Karpas-422 (cell line): ENCODE results near the gene FBXL7. TPM values are rescaled to one million over a fixed set of nuclear protein-coding genes. Genes with fewer than 3 reads are reported as not detected.
"Not testable (repeated sequence)": the region's sequence is repeated elsewhere in the genome, so short reads cannot be mapped to it uniquely, and the experiment has no call there.

Experiments
- DNase-seq: peaks from one replicate; pipeline ENCODE4 v3.0.0-alpha.2; 2015
- H2AFZ ChIP-seq: fragments of 200-600 bp; sonication (generic); 2 replicates; pipeline ENCODE4 v1.6.1; 2014; ENCODE audit warnings: antibody characterized with exemption, low read length, mixed read lengths
- H3K27ac ChIP-seq: fragments of 200-600 bp; sonication (generic); 2 replicates; pipeline ENCODE4 v1.5.1; 2014; ENCODE audit warnings: mild to moderate bottlenecking, low read length, moderate library complexity
- H3K27me3 ChIP-seq: fragments of 200-600 bp; sonication (generic); 2 replicates; pipeline ENCODE4 v1.6.1; 2014; ENCODE audit warnings: low read length, mixed read lengths
- H3K36me3 ChIP-seq: fragments of 200-600 bp; sonication (generic); 2 replicates; pipeline ENCODE4 v1.6.1; 2014; ENCODE audit warnings: low read length, mixed read lengths; ENCODE audit not compliant: insufficient read depth
- H3K4me1 ChIP-seq: fragments of 200-600 bp; sonication (generic); 2 replicates; pipeline ENCODE4 v1.6.1; 2014; ENCODE audit warnings: mild to moderate bottlenecking, low read length, mixed read lengths
- H3K4me2 ChIP-seq: fragments of 200-600 bp; sonication (generic); 2 replicates; pipeline ENCODE4 v1.6.1; 2014; ENCODE audit warnings: low read length, low read depth, mild to moderate bottlenecking; ENCODE audit not compliant: poor library complexity, severe bottlenecking
- H3K4me3 ChIP-seq: fragments of 200-600 bp; sonication (generic); 2 replicates; pipeline ENCODE4 v1.5.1; 2014; ENCODE audit warnings: mild to moderate bottlenecking, antibody characterized with exemption, low read length, mixed read lengths
- H3K79me2 ChIP-seq: fragments of 200-600 bp; sonication (generic); 2 replicates; pipeline ENCODE4 v1.6.1; 2014; ENCODE audit warnings: mild to moderate bottlenecking, low read length, mixed read lengths
- H3K9ac ChIP-seq: fragments of 200-600 bp; sonication (generic); 2 replicates; pipeline ENCODE4 v1.6.0; 2014; ENCODE audit warnings: low read length
- H3K9me2 ChIP-seq: fragments of 200-600 bp; sonication (generic), shearing (Covaris generic); replicated peaks from 2 replicates; pipeline ENCODE4 v1.6.0; 2014; ENCODE audit warnings: mild to moderate bottlenecking, low read length, moderate library complexity; ENCODE audit not compliant: insufficient read depth
- H3K9me3 ChIP-seq: fragments of 300-700, 200-600 bp; sonication (generic); 2 replicates; pipeline ENCODE4 v1.6.1; 2014; ENCODE audit warnings: low read length, mixed read lengths
- H4K20me1 ChIP-seq: fragments of 200-600 bp; sonication (generic); 2 replicates; pipeline ENCODE4 v1.6.1; 2014; ENCODE audit warnings: mild to moderate bottlenecking, antibody characterized with exemption, low read length, low read depth; ENCODE audit not compliant: insufficient read depth
- total RNA-seq: library from RNA; depleted of rRNA; stranded (reverse); fragments of >200 nt; shearing (Covaris generic); gene quantifications from 2 replicates; pipeline ENCODE4 v1.2.3, GENCODE V29; 2014; ENCODE audit warnings: low replicate concordance

FBXL7 gene
- total RNA-seq, 1 experiment from 2014 or later, result not detected

GRCh38 chr5:15844871-15845270, 344.9 kb downstream of the FBXL7 start:
- Histone ChIP-seq H3K36me3 (no peaks in the 10 kb centered on the region), H3K27ac (no peak overlapping the region), H4K20me1 (no peaks in the 10 kb centered on the region), H3K9ac (no peak overlapping the region), H3K27me3 (no peaks in the 10 kb centered on the region), H3K4me1 (no peaks in the 10 kb centered on the region), H3K4me3 (no peak overlapping the region), H3K79me2 (no peaks in the 10 kb centered on the region), H3K9me2 (no peaks in the 10 kb centered on the region), H3K9me3 (peaks cover 25% of the 10 kb centered on the region), H3K4me2 (no peak overlapping the region), H2AFZ (no peak overlapping the region)
- no peak for DNase-seq

- H4K20me1 ChIP-seq, result no peaks in the 10 kb centered on the region
- H3K27me3 ChIP-seq, result no peaks in the 10 kb centered on the region
- DNase-seq, result no peak
- H3K79me2 ChIP-seq, result no peaks in the 10 kb centered on the region
- H3K4me3 ChIP-seq, result no peak overlapping the region
- H3K36me3 ChIP-seq, result no peaks in the 10 kb centered on the region
- no peak overlapping the region for H2AFZ ChIP-seq
- peaks cover 12% of the 10 kb centered on the region; the same call in 1 of the 2 replicates for H3K9me3 ChIP-seq
- no peak overlapping the region for H3K27ac ChIP-seq
- H3K4me2 ChIP-seq, result no peak overlapping the region
- no peaks in the 10 kb centered on the region for H3K4me1 ChIP-seq
- no peak overlapping the region for H3K9ac ChIP-seq
- no peaks in the 10 kb centered on the region for H3K9me2 ChIP-seq
Observed at GRCh38 chr5:15850536-15850935, 350.6 kb downstream of the FBXL7 start.

DNA sequence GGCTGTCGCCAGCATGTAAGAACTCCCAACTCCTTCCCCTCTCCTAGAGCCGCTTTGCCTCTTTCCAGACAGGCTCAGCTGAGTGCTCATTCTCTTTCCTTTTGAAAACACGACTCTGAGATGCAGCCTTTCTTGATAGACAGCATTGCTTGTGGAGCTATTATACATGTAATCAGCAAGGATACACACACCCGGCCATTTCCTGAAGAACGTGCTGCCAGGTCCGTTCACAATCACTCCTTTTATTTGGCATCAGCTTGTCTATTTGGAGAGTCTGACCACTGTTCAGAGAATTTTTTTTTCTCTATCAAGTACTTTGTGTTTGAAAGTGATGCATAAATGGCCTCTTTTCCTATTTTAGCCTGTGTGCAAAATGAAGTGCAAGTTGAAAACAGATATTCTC, 351.0 kb downstream of the FBXL7 start:
- DNase-seq, result no peak
- Histone ChIP-seq H3K27me3 (no peaks in the 10 kb centered on the region), H3K27ac (no peak overlapping the region), H3K36me3 (no peaks in the 10 kb centered on the region), H4K20me1 (no peaks in the 10 kb centered on the region), H3K9me2 (no peaks in the 10 kb centered on the region), H2AFZ (no peak overlapping the region), H3K4me2 (no peak overlapping the region), H3K9ac (no peak overlapping the region), H3K4me1 (no peaks in the 10 kb centered on the region), H3K9me3 (peaks cover 12% of the 10 kb centered on the region; the same call in 1 of the 2 replicates), H3K79me2 (no peaks in the 10 kb centered on the region), H3K4me3 (no peak overlapping the region)

DNA sequence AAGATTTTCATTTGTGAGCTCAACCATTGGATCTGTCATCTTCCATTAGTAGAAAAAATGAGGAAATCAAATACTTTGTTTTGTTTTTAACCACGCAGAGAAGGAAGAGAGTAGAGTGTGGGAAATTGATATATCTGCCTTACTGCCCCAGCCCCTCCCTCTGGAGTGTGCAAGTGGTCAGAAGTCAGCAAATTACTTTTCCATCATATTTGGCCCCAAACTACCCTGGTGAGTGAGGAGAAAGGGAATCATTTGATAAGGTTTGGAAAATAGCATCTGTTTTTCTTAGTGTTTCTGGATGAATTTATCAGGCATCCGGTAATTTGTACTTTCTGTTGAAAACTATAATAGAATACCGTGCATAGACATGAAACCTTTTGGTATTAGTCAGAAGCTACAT, 352.2 kb downstream of the FBXL7 start:
- Histone ChIP-seq H3K4me3 (no peak overlapping the region), H3K9me2 (no peaks in the 10 kb centered on the region), H3K27ac (no peak overlapping the region), H3K27me3 (no peaks in the 10 kb centered on the region), H3K4me1 (no peaks in the 10 kb centered on the region), H3K9ac (no peak overlapping the region), H3K79me2 (no peaks in the 10 kb centered on the region), H3K4me2 (no peak overlapping the region), H3K9me3 (peaks cover 12% of the 10 kb centered on the region; the same call in 1 of the 2 replicates), H4K20me1 (no peaks in the 10 kb centered on the region), H3K36me3 (no peaks in the 10 kb centered on the region), H2AFZ (no peak overlapping the region)
- DNase-seq, result no peak

DNA sequence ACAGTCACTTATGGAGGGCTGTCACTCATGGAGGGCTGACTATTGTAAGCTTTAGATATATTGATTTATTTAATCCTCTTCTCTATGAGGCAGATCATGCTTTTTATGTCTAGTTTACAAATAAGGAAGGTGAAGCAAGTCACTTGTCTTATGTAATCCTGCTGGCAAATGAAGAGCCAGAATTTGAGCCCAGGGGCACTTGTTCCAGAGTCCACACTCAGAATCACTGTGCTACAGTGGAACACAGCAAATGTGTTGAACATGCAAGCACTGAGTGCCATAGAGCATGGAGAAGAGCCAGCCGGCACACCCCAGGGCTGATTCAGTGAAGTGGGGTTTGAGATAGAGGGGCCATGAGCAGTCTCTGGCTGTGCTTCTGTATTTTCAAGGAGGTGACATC, 353.0 kb downstream of the FBXL7 start:
- Histone ChIP-seq H4K20me1 (no peaks in the 10 kb centered on the region), H3K4me1 (no peaks in the 10 kb centered on the region), H3K9me2 (no peaks in the 10 kb centered on the region), H3K9me3 (peaks cover 12% of the 10 kb centered on the region; the same call in 1 of the 2 replicates), H3K27ac (no peak overlapping the region), H3K4me2 (no peak overlapping the region), H3K79me2 (no peaks in the 10 kb centered on the region), H3K4me3 (no peak overlapping the region), H3K27me3 (no peaks in the 10 kb centered on the region), H3K9ac (no peak overlapping the region), H2AFZ (no peak overlapping the region), H3K36me3 (no peaks in the 10 kb centered on the region)
- DNase-seq, result no peak

- Histone ChIP-seq H2AFZ (no peak overlapping the region), H3K4me3 (no peak overlapping the region), H3K79me2 (no peaks in the 10 kb centered on the region), H3K9ac (no peak overlapping the region), H3K27me3 (no peaks in the 10 kb centered on the region), H3K9me2 (no peaks in the 10 kb centered on the region), H4K20me1 (no peaks in the 10 kb centered on the region), H3K4me1 (no peaks in the 10 kb centered on the region), H3K36me3 (no peaks in the 10 kb centered on the region), H3K27ac (no peak overlapping the region), H3K9me3 (peaks cover 20% of the 10 kb centered on the region; the same call in 1 of the 2 replicates), H3K4me2 (no peak overlapping the region)
- no peak for DNase-seq
Observed at GRCh38 chr5:15858326-15858725, 358.3 kb downstream of the FBXL7 start.

GRCh38 chr5:15864536-15865215, 364.7 kb downstream of the FBXL7 start:
- Histone ChIP-seq H3K9ac (no peak overlapping the region), H3K79me2 (no peaks in the 10 kb centered on the region), H3K36me3 (no peaks in the 10 kb centered on the region), H2AFZ (no peak overlapping the region), H3K9me2 (no peaks in the 10 kb centered on the region), H3K9me3 (peaks cover 25% of the 10 kb centered on the region), H3K4me3 (no peak overlapping the region), H3K4me2 (no peak overlapping the region), H3K4me1 (no peaks in the 10 kb centered on the region), H3K27ac (no peak overlapping the region), H4K20me1 (no peaks in the 10 kb centered on the region), H3K27me3 (no peaks in the 10 kb centered on the region)
- no peak for DNase-seq

DNA sequence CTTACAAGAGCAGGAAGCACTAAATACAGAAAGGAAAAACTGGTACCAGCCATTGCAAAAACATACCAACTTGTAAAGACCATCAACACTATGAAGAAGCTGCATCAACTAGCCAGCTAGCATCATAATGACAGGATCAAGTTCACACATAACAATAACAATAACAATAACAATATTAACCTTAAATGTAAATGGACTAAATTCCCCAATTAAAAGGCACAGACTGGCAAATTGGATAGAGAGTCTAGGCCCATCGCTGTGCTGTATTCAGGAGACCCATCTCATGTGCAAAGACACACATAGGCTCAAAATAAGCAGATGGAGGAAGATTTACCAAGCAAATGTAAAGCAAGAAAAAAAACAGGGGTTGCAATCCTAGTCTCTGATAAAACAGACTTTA, 372.3 kb downstream of the FBXL7 start:
- H3K9ac ChIP-seq, H3K27ac ChIP-seq, H3K4me3 ChIP-seq, H3K4me2 ChIP-seq, DNase-seq, H3K9me2 ChIP-seq, H2AFZ ChIP-seq, H3K79me2 ChIP-seq, H3K27me3 ChIP-seq, H3K4me1 ChIP-seq, H4K20me1 ChIP-seq, H3K36me3 ChIP-seq, H3K9me3 ChIP-seq: not testable (repeated sequence)
